ENCODE measurements around the gene KDM4D. TPM values are rescaled to one million over a fixed set of nuclear protein-coding genes. Genes with fewer than 3 reads are reported as not detected.
A peak's percentile ranks its signal among the peaks of the same experiment; 100 is the strongest.

KDM4D gene
- total RNA-seq, 1 donor from 2014 or later, result 0.93 TPM

DNA sequence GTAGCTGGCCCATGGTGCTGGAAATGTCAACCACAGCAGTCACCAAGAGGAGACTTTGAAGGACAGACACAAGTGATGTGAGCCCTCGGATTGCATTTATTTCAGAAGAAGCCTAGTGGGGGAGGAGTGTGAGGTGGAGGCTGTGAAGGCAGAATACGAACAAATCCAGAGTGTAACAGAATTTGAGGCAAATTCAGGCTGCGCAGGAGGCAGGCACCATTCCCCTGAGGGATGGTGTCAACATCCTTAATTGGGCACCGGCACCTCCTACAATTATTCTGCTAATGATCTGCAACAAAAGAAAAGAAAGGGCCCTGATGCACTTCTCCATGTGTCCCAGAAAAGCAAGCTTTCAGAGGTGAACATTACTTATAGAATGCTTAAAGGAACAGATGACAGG, 32.4 kb upstream of the KDM4D start:
- Mint-ChIP-seq H3K4me1 (ENCODE audit: low read depth, unreplicated experiment) (no peaks in the 10 kb centered on the region), H3K27me3 (ENCODE audit: low read depth, unreplicated experiment) (peaks cover 9% of the 10 kb centered on the region), H3K36me3 (ENCODE audit: low read depth, unreplicated experiment) (peaks cover 4% of the 10 kb centered on the region), H3K27ac (ENCODE audit: unreplicated experiment) (no peak overlapping the region), H3K4me3 (ENCODE audit: unreplicated experiment) (no peak overlapping the region), H3K9me3 (ENCODE audit: unreplicated experiment) (no peaks in the 10 kb centered on the region)
- Histone ChIP-seq H3K79me2 (ENCODE audit: insufficient read depth, low read length) (no peaks in the 10 kb centered on the region), H3K36me3 (ENCODE audit: insufficient read depth, low read length) (no peaks in the 10 kb centered on the region), H4K20me1 (ENCODE audit: insufficient read depth, low read length) (no peaks in the 10 kb centered on the region), H3K27ac (ENCODE audit: low read depth, low read length) (no peak overlapping the region), H2AFZ (ENCODE audit: low read depth, low read length) (no peak overlapping the region), H3K9me3 (ENCODE audit: insufficient read depth, low read depth, low read length) (no peaks in the 10 kb centered on the region), H3K4me1 (ENCODE audit: insufficient read depth, low read length) (peaks cover 12% of the 10 kb centered on the region), H3K9ac (ENCODE audit: low read length) (no peak overlapping the region), H3K27me3 (ENCODE audit: insufficient read depth, low read length) (no peaks in the 10 kb centered on the region), H3K4me3 (ENCODE audit: insufficient read depth, low read depth, low read length) (no peak overlapping the region), H3K4me2 (ENCODE audit: low read length) (no peak overlapping the region)
- TF ChIP-seq, protein P1, sequence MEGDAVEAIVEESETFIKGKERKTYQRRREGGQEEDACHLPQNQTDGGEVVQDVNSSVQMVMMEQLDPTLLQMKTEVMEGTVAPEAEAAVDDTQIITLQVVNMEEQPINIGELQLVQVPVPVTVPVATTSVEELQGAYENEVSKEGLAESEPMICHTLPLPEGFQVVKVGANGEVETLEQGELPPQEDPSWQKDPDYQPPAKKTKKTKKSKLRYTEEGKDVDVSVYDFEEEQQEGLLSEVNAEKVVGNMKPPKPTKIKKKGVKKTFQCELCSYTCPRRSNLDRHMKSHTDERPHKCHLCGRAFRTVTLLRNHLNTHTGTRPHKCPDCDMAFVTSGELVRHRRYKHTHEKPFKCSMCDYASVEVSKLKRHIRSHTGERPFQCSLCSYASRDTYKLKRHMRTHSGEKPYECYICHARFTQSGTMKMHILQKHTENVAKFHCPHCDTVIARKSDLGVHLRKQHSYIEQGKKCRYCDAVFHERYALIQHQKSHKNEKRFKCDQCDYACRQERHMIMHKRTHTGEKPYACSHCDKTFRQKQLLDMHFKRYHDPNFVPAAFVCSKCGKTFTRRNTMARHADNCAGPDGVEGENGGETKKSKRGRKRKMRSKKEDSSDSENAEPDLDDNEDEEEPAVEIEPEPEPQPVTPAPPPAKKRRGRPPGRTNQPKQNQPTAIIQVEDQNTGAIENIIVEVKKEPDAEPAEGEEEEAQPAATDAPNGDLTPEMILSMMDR (IDR thresholded peaks at IDR 0.05; ENCODE audit: insufficient read depth, low read depth, low read length), result no peak
- TF ChIP-seq EZH2 (IDR thresholded peaks at IDR 0.05; ENCODE audit: insufficient read depth, low read length), result no peak
- FAIRE-seq (no peak), DNase-seq (ENCODE audit: low read depth) (no peak)

DNA sequence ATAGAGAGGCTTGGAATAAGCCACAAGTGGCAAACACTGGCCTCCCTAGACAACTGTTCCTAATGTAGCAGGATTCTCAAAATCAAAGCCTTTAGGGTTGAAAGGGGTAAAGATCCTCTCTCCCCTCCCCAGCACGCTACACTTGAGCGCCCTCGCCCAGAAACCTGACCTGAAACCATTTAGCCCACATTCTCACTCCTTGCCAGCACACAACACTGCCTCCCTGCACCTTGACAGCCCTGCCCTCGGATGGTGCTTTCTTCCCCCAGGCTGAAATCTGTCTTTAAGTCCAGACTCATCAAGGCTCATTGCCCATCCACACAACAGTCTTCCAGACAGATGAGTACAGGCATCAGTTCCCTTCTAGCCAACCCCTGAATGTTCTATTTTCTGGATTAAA, 26.7 kb upstream of the KDM4D start:
- no peak overlapping the region for H3K9ac ChIP-seq (ENCODE audit: low read length)
- no peaks in the 10 kb centered on the region for H3K79me2 ChIP-seq (ENCODE audit: insufficient read depth, low read length)
- no peaks in the 10 kb centered on the region for H3K9me3 Mint-ChIP-seq (ENCODE audit: unreplicated experiment)
- no peak overlapping the region for H3K4me3 Mint-ChIP-seq (ENCODE audit: unreplicated experiment)
- H4K20me1 ChIP-seq (ENCODE audit: insufficient read depth, low read length), result no peaks in the 10 kb centered on the region
- no peak overlapping the region for H2AFZ ChIP-seq (ENCODE audit: low read depth, low read length)
- H3K36me3 Mint-ChIP-seq (ENCODE audit: low read depth, unreplicated experiment), result peaks cover 2% of the 10 kb centered on the region
- no peak for TF ChIP-seq EZH2 (IDR thresholded peaks at IDR 0.05; ENCODE audit: insufficient read depth, low read length)
- TF ChIP-seq, protein P1 (IDR thresholded peaks at IDR 0.05; ENCODE audit: insufficient read depth, low read depth, low read length), result no peak
- H3K4me2 ChIP-seq (ENCODE audit: low read length), result no peak overlapping the region
- H3K4me3 ChIP-seq (ENCODE audit: insufficient read depth, low read depth, low read length), result no peak overlapping the region
- H3K27ac Mint-ChIP-seq (ENCODE audit: unreplicated experiment), result no peak overlapping the region
- DNase-seq (ENCODE audit: low read depth) (no peak), FAIRE-seq (no peak)
- H3K27ac ChIP-seq (ENCODE audit: low read depth, low read length), result no peak overlapping the region
- no peaks in the 10 kb centered on the region for H3K36me3 ChIP-seq (ENCODE audit: insufficient read depth, low read length)
- no peaks in the 10 kb centered on the region for H3K27me3 ChIP-seq (ENCODE audit: insufficient read depth, low read length)
- H3K27me3 Mint-ChIP-seq (ENCODE audit: low read depth, unreplicated experiment), result no peaks in the 10 kb centered on the region
- H3K9me3 ChIP-seq (ENCODE audit: insufficient read depth, low read depth, low read length), result no peaks in the 10 kb centered on the region
- peaks cover 8% of the 10 kb centered on the region for H3K4me1 ChIP-seq (ENCODE audit: insufficient read depth, low read length)
- H3K4me1 Mint-ChIP-seq (ENCODE audit: low read depth, unreplicated experiment), result peaks cover 10% of the 10 kb centered on the region

DNA sequence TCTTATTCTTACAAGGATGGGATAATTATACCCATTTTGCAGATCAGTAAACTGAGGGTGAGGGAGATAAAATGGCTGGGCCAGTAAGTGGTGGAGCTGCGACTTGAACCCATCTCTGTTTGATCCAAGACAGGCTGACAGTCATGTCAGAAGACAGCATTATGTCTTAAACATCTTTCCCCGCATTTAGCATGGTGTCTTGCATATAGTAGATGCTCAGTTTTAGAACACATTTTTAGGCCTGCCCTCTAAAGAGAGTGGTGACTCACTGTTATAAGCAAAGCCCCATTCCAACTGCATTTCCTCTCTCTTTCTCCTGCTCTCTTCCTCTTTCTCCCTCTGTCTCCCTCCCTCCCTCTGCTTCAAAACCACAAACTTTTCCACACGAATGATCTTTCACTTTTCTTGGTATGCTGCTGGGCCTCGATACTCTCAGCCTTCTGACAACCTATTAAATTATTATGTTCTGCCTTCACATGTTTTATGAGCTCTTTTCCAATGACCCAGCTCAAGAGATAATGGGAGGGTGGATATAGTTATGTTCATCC, 25.4 kb upstream of the KDM4D start:
- FAIRE-seq (no peak), DNase-seq (ENCODE audit: low read depth) (peak; percentile 94)
- H3K27ac Mint-ChIP-seq (ENCODE audit: unreplicated experiment), result no peak overlapping the region
- TF ChIP-seq, protein P1 (IDR thresholded peaks at IDR 0.05; ENCODE audit: insufficient read depth, low read depth, low read length), result no peak
- Histone ChIP-seq H3K9me3 (ENCODE audit: insufficient read depth, low read depth, low read length) (no peaks in the 10 kb centered on the region), H3K36me3 (ENCODE audit: insufficient read depth, low read length) (no peaks in the 10 kb centered on the region), H2AFZ (ENCODE audit: low read depth, low read length) (no peak overlapping the region), H4K20me1 (ENCODE audit: insufficient read depth, low read length) (no peaks in the 10 kb centered on the region), H3K4me1 (ENCODE audit: insufficient read depth, low read length) (peaks cover 8% of the 10 kb centered on the region), H3K9ac (ENCODE audit: low read length) (no peak overlapping the region), H3K4me2 (ENCODE audit: low read length) (peak overlapping the region; percentile 61), H3K27me3 (ENCODE audit: insufficient read depth, low read length) (no peaks in the 10 kb centered on the region), H3K4me3 (ENCODE audit: insufficient read depth, low read depth, low read length) (no peak overlapping the region), H3K79me2 (ENCODE audit: insufficient read depth, low read length) (no peaks in the 10 kb centered on the region), H3K27ac (ENCODE audit: low read depth, low read length) (peak overlapping the region; percentile 2)
- H3K36me3 Mint-ChIP-seq (ENCODE audit: low read depth, unreplicated experiment), result peaks cover 2% of the 10 kb centered on the region
- H3K9me3 Mint-ChIP-seq (ENCODE audit: unreplicated experiment), result no peaks in the 10 kb centered on the region
- peaks cover 10% of the 10 kb centered on the region for H3K4me1 Mint-ChIP-seq (ENCODE audit: low read depth, unreplicated experiment)
- no peak overlapping the region for H3K4me3 Mint-ChIP-seq (ENCODE audit: unreplicated experiment)
- H3K27me3 Mint-ChIP-seq (ENCODE audit: low read depth, unreplicated experiment), result no peaks in the 10 kb centered on the region

Measured in astrocyte (in vitro differentiated cells and primary cell).